Measurements from ENCODE around the gene CLEC7A. TPM values are rescaled to one million over a fixed set of nuclear protein-coding genes. Genes with fewer than 3 reads are reported as not detected.

CLEC7A gene
- polyA plus RNA-seq, 2 of the 4 experiments (the other 2 are of a cell fraction): not detected

GRCh38 chr12:10088031-10088430, 42.0 kb downstream of the CLEC7A start:
- H3K4me1 ChIP-seq: no peaks in the 10 kb centered on the region
- H3K9me3 ChIP-seq: no peaks in the 10 kb centered on the region; the same call in 2 of the 3 replicates
- no peak overlapping the region for H3K4me2 ChIP-seq
- ATAC-seq: no peak
- TF ChIP-seq HES2 (IDR thresholded peaks at IDR 0.05) (no peak), NPAS2 (CRISPR knock-in tag; IDR thresholded peaks at IDR 0.05; ENCODE audit: borderline replicate concordance) (no peak), EP300 (IDR thresholded peaks at IDR 0.05) (no peak), CHD2 (IDR thresholded peaks at IDR 0.05; ENCODE audit: low read length, partially characterized antibody) (no peak), RARB (CRISPR knock-in tag; IDR thresholded peaks at IDR 0.05) (no peak), HOXB5 (CRISPR knock-in tag; IDR thresholded peaks at IDR 0.05) (no peak), PHF8 (IDR thresholded peaks at IDR 0.05; ENCODE audit: borderline replicate concordance, low read depth) (no peak), EHMT2 (IDR thresholded peaks at IDR 0.05; ENCODE audit: low read depth) (no peak), JUNB (IDR thresholded peaks at IDR 0.05) (no peak), KDM5A (IDR thresholded peaks at IDR 0.05) (no peak), ELK1 (IDR thresholded peaks at IDR 0.05; ENCODE audit: low read depth, low read length) (no peak), POLR2AphosphoS2 (conservative IDR thresholded peaks at IDR 0.05; ENCODE audit: low read length) (no peak), NR3C1 (IDR thresholded peaks at IDR 0.05) (no peak), FOSB (CRISPR knock-in tag; IDR thresholded peaks at IDR 0.05) (no peak), HMGXB4 (CRISPR knock-in tag; IDR thresholded peaks at IDR 0.05; ENCODE audit: borderline replicate concordance) (no peak)
- no peak overlapping the region for H3K27ac ChIP-seq
- H3K4me3 ChIP-seq: no peak overlapping the region
- no peak for FAIRE-seq
- ChIA-PET POLR2A (no interaction called here), CTCF (no interaction called here)
- DNase-seq (ENCODE audit: low read depth in 1 of 2, low spot score in 1 of 2): no peak

- Histone ChIP-seq H3K4me3 (no peak overlapping the region), H3K4me2 (no peak overlapping the region), H3K27ac (no peak overlapping the region), H3K9me3 (no peaks in the 10 kb centered on the region; the same call in 2 of the 3 replicates), H3K4me1 (no peaks in the 10 kb centered on the region)
- POLR2A ChIA-PET: no interaction called here
- TF ChIP-seq ZSCAN20 (CRISPR knock-in tag; IDR thresholded peaks at IDR 0.05) (no peak), REST (IDR thresholded peaks at IDR 0.05) (no peak), E2F6 (IDR thresholded peaks at IDR 0.05; ENCODE audit: borderline replicate concordance, low read depth) (no peak), EHMT2 (IDR thresholded peaks at IDR 0.05; ENCODE audit: low read depth) (no peak), CHD4 (IDR thresholded peaks at IDR 0.05; ENCODE audit: borderline replicate concordance) (no peak), CBX2 (IDR thresholded peaks at IDR 0.05; ENCODE audit: borderline replicate concordance, low read depth) (no peak), CTCF (IDR thresholded peaks at IDR 0.05) (no peak), HMGXB4 (CRISPR knock-in tag; IDR thresholded peaks at IDR 0.05; ENCODE audit: borderline replicate concordance) (no peak), MAFK (IDR thresholded peaks at IDR 0.05; ENCODE audit: partially characterized antibody) (no peak), RARB (CRISPR knock-in tag; IDR thresholded peaks at IDR 0.05) (no peak), KDM5A (IDR thresholded peaks at IDR 0.05) (no peak)
- WGBS (ENCODE audit: missing lambda C conversion rate): 27% methylated on average over 3 of the region's 3 CpGs
- DNase-seq (ENCODE audit: low read depth in 1 of 2, low spot score in 1 of 2): no peak
- no peak for FAIRE-seq
- CTCF ChIA-PET: no interaction called here
- no peak for ATAC-seq
These were observed 43.6 kb downstream of the CLEC7A start for GRCh38 chr12:10086387-10086786.
